ENCODE results near the gene DCTD. TPM values are rescaled to one million over a fixed set of nuclear protein-coding genes. Genes with fewer than 3 reads are reported as not detected.

The DCTD gene
- total RNA-seq, 4 donors from 2014 or later = 99.3 to 150 (median 119) TPM

DNA sequence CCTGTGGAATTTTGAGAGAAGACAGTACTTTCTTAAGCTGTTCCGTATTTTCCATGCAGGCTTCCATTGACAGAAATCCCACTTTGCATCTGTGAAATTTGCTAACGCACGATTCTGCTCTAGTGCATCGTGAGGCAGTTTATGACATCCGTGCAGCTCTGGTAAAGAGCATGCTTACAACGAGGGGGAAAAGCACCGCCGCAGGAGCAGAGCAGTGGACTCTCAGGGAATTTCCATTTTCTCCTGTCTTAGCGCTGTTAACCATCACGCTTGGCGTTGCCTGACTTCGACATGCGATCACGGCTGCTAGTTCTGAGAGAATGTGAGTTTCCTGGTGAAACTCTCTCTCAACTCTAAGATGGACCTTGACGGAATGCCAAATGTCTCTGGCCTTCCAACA, 43.9 kb downstream of the DCTD start:
- Histone ChIP-seq H3K4me3 (replicated peaks in 1 of 3) (no peak overlapping the region), H3K27me3 (no peaks in the 10 kb centered on the region), H3K36me3 (no peaks in the 10 kb centered on the region), H3K4me1 (no peaks in the 10 kb centered on the region), H3K9me3 (no peaks in the 10 kb centered on the region), H3K27ac (no peak overlapping the region)
- WGBS, 2 donors = 91 to 93% methylated on average over 15 of the region's 15 CpGs
- no peak for DNase-seq
- TF ChIP-seq, protein P1, sequence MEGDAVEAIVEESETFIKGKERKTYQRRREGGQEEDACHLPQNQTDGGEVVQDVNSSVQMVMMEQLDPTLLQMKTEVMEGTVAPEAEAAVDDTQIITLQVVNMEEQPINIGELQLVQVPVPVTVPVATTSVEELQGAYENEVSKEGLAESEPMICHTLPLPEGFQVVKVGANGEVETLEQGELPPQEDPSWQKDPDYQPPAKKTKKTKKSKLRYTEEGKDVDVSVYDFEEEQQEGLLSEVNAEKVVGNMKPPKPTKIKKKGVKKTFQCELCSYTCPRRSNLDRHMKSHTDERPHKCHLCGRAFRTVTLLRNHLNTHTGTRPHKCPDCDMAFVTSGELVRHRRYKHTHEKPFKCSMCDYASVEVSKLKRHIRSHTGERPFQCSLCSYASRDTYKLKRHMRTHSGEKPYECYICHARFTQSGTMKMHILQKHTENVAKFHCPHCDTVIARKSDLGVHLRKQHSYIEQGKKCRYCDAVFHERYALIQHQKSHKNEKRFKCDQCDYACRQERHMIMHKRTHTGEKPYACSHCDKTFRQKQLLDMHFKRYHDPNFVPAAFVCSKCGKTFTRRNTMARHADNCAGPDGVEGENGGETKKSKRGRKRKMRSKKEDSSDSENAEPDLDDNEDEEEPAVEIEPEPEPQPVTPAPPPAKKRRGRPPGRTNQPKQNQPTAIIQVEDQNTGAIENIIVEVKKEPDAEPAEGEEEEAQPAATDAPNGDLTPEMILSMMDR (IDR thresholded peaks at IDR 0.05) = no peak
- no peak for TF ChIP-seq POLR2A (IDR thresholded peaks at IDR 0.05)
- intact Hi-C loops (cut with DNase I) = no loop called here

DNA sequence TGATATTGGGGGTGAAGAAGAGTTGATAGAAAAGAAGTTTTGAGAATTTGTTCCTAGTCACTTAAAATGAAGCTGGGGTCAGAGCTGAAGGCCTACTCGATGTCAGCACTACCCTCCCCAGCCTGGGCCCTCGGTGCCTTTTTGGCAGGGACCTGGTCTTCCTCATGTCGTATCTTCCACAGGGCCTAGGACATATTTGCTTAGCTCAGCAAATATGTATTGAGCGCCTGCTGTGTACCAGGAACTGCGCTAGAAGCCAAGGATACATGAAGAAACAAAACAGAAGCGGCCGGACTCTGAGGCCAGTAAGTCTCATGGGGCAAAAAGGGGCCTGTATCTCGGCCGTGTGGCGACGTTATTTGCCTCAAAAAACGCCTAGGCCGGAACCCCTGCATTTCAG, 44.3 kb downstream of the DCTD start:
- Histone ChIP-seq H3K4me1 (no peaks in the 10 kb centered on the region), H3K36me3 (no peaks in the 10 kb centered on the region), H3K27ac (no peak overlapping the region), H3K27me3 (no peaks in the 10 kb centered on the region), H3K4me3 (replicated peaks in 1 of 3) (no peak overlapping the region), H3K9me3 (no peaks in the 10 kb centered on the region)
- DNase-seq = no peak
- TF ChIP-seq POLR2A (IDR thresholded peaks at IDR 0.05) = no peak
- TF ChIP-seq, protein P1 (IDR thresholded peaks at IDR 0.05) = no peak
- 93% methylated on average over 13 of the region's 13 CpGs for WGBS, 2 donors
- intact Hi-C loops (cut with DNase I) = no loop called here

DNA sequence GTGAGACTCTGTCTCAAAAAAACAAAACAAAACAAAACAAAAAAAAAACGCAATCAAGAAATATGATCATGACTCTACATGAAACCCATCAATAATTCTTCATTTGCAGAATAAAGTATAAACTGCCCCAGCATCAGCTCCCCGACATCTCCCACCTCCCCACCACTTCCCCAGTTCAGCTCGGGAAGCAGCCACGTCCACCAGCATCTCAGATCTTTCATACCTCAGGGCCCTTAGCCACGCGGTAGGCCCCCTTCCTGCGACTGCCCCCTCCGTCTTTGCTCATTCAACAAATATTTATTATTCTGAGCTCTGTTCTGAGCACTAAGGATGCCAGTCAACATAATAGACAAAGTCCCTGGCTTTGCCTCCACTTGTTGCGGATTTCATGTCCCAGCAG, 45.6 kb downstream of the DCTD start:
- H3K36me3 ChIP-seq = no peaks in the 10 kb centered on the region
- no peak overlapping the region for H3K27ac ChIP-seq
- TF ChIP-seq POLR2A (IDR thresholded peaks at IDR 0.05) = no peak
- TF ChIP-seq, protein P1 (IDR thresholded peaks at IDR 0.05) = no peak
- H3K4me3 ChIP-seq (replicated peaks in 1 of 3) = no peak overlapping the region
- H3K9me3 ChIP-seq = no peaks in the 10 kb centered on the region
- WGBS, 2 donors = 83% methylated on average over 9 of the region's 9 CpGs
- no peak for DNase-seq
- H3K27me3 ChIP-seq = no peaks in the 10 kb centered on the region
- intact Hi-C loops (cut with DNase I) = no loop called here
- no peaks in the 10 kb centered on the region for H3K4me1 ChIP-seq

GRCh38 chr4:182869697-182870096, 47.5 kb downstream of the DCTD start:
- intact Hi-C loops (cut with DNase I) = no loop called here
- Histone ChIP-seq H3K4me1 (peaks cover 0 to 4% of the 10 kb centered on the region in 2 donors), H3K27ac (no peak overlapping the region), H3K4me3 (replicated peaks in 1 of 3) (no peak overlapping the region), H3K27me3 (no peaks in the 10 kb centered on the region), H3K9me3 (no peaks in the 10 kb centered on the region), H3K36me3 (no peaks in the 10 kb centered on the region)
- 63 to 77% methylated on average over 4 of the region's 4 CpGs for WGBS, 2 donors
- TF ChIP-seq POLR2A (IDR thresholded peaks at IDR 0.05) = no peak
- TF ChIP-seq, protein P1 (IDR thresholded peaks at IDR 0.05) = no peak
- DNase-seq = no peak

DNA sequence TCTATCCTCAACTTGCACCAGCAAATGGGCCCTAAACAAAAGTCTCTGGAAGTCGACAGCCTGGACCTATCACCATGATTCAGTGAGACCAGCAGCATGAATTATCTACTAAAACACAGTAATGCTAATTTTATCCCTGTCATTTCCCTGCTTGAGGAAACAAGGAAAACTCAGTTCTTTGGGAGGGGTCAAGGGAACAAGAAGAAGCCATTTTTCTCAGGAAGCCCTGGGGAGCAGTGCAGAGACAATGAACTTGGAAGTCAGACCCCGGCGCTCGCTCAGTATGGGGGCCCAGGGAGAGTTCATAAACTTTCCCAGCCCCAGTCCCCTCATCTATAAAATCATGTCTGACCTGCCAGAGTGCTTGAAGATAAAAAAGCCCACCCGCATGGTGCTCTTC, 50.4 kb downstream of the DCTD start:
- Histone ChIP-seq H3K4me3 (replicated peaks in 1 of 3) (no peak overlapping the region), H3K27me3 (no peaks in the 10 kb centered on the region), H3K27ac (no peak overlapping the region), H3K4me1 (peaks cover 23 to 24% of the 10 kb centered on the region in 2 donors), H3K9me3 (no peaks in the 10 kb centered on the region), H3K36me3 (no peaks in the 10 kb centered on the region)
- intact Hi-C loops (cut with DNase I) = no loop called here
- no peak for DNase-seq
- 81 to 82% methylated on average over 5 of the region's 5 CpGs for WGBS, 2 donors
- no peak for TF ChIP-seq POLR2A (IDR thresholded peaks at IDR 0.05)
- TF ChIP-seq, protein P1 (IDR thresholded peaks at IDR 0.05) = no peak
